DMS153 treated with DMSO at 0.1 percent for 48 hours (cell line): ENCODE results near the gene COL25A1.
"Not testable (repeated sequence)": the region's sequence is repeated elsewhere in the genome, so short reads cannot be mapped to it uniquely, and the experiment has no call there.

Source experiments
- DNase-seq: peaks from one replicate; lab custom pipeline; 2025; ENCODE audit not compliant: unreplicated experiment; lab: John Stamatoyannopoulos, UW

COL25A1 gene

DNA sequence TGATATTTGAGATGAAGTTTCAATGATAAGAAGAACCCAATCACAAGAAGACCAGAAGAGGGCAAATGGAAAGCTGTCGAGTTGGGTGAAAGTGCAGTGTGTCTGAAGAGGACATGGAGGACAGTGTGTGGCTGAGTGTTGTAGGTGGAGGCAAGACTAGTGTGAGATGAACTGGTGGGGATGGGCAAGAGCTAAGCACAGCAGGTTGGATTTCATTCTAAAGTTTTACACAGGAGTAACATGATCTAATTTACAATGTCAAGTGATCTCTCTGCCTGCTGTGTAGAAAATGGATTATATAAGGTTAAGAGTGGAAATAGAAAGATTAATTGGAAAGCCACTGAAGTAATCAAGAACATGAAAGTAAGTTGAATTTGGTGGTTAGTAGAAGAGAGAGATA, 331.0 kb downstream of the COL25A1 start:
- DNase-seq: no peak

DNA sequence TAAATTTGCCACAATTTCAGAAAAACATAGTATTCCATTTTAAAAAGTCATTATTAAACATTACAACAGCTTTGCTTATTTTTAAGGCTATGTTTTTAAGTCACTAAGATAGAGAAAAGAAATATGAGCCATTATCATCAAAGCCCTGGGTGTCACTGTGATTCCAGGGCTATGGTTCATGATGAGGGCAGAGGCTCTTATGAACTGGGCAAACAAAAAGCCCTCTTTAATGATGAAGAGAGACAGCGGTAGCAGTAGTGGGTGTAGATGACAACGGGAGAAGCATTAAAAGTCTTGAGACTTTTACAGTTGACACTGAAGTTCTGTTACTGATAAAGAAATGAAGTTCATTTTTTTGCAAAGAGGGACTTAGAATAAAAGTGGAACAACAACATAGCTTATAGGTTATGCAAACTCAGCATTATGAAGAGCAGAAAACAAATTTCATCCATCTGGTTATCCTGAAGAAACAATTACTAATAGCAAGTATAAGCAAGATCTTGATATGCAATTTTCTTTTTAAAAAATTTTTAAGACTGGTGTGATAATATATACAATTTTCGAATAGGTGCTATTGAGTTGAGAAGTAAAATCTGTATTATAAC, 336.9 kb downstream of the COL25A1 start:
- DNase-seq: no peak

DNA sequence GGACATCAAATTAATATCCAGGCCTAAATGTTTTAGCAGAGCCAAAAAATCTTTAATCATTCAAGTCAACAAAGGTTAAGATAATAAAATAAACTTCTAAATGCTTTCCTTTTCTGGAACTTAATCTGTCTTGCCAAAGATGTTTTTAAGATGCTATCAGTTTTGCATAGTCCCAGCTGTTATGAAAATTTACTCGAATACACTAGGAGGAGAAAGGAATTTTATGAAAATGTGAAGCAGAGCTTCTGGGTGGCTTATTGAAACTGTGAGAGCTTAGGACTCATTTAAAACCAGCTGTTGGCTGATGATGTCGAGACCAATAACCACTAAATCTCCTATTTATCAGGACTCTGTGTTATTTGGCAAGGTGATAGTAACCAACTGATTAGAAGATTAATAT, 337.4 kb downstream of the COL25A1 start:
- no peak for DNase-seq

DNA sequence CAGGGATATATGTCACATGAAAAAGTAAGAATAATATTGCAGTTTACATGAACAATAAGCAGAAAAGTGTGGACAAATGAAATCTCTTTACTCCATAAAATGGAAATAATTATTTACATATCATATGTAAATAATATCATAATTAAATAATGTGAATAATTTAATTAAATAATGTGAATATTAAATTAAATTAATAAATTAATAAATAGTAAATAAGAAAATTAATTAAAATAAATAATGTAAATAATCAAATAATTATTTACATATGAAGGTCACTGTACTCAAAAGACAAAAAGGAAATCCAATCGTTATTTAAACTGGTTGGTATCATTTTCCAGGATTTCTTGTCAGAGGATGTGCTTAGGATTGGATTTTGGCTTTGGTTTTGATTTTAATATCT, 338.5 kb downstream of the COL25A1 start:
- DNase-seq: no peak

DNA sequence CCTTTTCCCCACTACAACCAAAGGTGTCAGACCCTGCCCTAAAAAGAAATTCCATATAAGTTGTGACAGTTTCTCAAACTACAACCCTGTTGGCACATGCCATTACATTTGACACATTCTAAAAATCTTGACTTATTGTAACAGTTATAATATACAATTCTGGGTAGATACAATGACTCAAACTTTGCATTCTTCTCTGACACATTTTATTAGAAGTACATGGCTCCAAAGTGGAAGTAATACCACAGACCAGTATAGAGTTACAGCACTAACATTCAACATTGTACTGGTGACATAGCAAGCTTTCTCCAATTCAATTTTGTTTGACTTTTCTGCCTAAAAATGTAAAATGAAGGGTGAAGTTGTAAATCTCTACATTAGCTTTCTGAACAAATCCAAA, 343.0 kb downstream of the COL25A1 start:
- DNase-seq: no peak

DNA sequence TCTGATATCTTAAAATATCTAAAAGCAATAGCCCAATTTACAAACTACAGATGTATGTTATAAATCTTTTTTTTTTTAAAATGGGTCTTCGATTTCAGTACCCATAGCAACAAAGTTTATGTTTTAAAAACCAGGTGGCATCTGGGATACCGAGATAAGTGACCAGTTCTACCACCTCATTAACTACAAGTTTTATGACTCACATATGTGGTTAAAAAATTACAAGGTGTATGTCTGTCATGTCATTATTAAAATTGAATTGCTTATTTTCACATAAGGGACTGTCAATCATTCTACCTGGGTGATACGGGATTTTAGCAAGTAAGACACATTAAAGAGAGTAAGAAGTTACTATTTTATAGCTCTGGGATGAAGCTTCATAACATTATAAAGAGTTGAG, 347.6 kb downstream of the COL25A1 start:
- no peak for DNase-seq

DNA sequence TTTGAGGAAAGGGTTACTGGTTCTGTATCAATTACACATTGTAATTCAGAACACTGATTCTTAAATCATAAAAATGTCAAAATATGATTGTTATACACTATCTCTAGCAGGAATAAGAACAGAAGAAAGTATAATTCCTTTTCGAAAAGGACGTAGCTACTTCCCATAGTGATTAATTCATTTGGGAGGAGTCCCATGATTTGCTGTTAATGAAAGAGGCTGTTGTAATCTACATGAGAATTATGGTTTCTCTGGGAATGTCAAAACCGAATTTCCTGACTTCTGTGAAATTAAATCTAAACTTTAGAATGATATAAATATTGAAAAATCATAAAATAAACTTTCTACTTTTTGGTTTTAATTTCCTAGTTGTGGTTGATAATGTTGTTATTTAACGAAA, 348.5 kb downstream of the COL25A1 start:
- DNase-seq: no peak

DNA sequence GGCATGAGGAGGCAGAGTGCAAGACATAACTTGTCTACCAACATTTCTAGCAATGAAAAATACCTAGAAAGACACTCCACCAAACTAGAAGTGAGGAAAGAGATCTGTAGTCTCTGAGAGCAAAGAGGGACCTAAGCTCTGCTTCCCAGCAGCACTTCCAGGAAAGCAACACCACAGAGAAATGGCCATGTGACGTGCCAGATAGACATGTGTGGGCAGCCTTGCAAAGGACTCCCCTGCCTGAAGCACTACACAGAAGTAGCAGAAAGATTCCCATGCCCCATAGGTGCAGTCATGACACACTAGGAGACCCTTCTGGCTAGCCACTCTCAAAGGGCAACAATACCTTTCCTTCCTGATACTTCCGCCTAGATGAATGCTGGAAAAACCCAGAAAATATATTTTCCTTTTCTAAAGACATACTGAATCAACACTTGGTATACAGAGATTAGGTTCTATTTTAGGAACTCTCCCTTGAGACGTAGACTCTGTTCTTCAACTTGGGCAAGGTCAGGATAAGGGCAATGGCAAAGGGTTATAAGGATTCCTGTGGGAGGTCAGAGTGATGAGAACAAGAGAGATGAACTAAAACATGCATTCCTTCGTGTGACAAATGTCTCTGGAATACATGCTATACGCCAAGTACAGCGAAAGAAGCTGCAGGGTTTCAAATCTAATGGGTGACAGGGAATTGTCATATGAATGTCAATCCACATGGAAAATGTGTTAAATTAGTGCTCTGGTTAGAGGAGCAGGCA, 352.1 kb downstream of the COL25A1 start:
- DNase-seq: no peak

DNA sequence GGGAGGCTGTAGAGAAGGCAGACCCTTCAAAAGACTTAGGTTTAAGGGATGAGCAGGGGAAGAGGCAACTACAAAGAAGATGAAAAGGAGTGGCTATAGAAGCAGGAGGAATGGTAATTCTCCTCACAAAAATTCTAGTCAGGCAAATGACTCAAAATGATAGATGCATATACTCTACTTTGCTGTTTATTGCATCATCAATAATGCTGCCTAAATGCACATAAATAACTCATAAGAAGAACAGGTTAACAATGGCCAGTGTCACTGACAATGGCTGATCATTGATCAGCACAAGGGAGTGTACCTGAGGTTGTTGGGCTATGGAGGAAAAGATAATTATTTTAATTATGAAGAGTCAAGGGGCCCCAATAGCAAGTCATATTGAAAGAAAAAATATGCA, 354.9 kb downstream of the COL25A1 start:
- DNase-seq: no peak

DNA sequence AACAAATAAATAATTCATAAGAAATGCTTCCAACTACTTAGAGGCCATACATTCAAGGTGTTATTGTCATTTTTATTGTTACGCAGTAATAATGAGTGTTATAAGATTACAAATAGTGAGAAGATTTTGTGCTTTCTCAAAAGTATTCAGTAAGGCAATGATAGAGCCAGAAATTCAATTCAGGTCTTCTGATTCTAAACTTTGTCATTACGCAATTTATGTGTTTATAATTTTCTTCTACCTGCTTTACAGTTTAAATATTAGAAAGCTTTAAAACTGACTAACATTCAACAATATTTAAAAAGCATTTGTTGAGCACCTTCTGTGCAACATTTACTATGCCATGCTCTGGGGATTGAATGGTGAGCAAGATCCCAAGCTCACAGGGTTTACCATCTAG, 356.2 kb downstream of the COL25A1 start:
- no peak for DNase-seq

DNA sequence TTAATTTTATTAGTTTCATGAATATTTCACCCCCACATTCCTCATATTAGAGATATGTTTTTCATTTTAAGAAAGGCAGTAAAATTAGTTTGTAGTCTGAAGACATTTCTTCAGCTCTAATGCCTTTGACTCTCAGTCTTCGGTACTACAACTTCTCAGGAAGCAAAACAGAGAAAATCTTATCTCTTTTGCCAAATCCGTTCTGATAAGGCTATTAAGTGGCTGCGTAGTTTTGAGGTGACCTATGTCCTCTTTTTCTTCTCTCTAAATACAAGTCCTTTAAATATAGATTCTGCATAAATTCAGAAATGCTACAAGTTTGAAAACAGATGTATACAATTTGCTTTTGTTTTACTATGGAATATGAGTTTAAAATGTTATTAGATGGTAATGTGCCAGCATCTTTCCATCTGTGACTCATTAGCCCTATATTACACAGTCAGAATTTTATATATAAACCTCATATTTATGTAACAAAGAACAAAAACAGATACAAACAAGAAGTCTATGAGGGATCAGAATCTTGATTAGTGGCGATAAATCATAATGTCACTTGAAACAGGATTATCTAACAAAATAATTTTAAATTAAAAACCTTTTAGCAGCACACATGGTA, 358.4 kb downstream of the COL25A1 start:
- no peak for DNase-seq

DNA sequence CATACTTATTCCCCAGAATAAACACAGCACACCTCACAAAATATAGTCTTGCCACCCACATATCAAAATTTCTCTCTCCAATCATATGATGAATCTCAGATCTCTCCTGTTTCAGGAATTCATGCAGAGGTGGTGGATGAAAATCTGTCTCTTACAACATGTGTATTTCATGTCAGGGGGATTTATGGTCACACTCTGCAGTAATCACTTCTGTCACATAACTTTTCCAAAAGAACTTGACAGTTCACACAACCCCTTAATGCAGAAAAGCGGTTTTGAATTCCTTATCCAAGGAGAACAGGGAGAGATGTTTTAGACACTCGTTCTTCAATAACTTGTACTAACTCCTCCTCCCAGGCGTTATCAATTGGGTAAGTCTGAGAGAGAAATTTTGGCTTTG, 359.1 kb downstream of the COL25A1 start:
- no peak for DNase-seq

DNA sequence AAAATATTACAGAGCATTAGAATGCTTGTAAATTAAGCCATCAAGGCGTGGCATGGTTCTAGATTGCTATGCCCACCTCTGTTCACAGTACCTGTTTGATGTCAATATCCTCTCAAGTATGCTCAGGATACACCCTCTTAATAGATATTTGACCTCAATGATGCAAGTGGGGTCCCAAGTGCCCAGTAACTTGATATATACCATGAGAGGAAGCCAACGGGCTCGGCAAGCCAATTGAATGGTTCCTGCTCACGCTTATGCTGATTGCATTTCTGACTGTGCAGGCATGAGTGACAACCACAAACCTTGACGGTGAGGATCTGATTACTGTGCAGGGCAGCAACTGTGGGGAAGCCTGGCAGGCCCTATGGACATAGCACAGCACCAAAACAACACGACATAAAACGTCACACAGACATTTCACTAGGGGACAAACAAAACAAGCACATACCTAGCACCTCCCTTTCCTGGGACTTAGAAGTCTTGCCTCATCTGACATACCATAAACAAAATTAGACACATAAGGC, 360.5 kb downstream of the COL25A1 start:
- no peak for DNase-seq

DNA sequence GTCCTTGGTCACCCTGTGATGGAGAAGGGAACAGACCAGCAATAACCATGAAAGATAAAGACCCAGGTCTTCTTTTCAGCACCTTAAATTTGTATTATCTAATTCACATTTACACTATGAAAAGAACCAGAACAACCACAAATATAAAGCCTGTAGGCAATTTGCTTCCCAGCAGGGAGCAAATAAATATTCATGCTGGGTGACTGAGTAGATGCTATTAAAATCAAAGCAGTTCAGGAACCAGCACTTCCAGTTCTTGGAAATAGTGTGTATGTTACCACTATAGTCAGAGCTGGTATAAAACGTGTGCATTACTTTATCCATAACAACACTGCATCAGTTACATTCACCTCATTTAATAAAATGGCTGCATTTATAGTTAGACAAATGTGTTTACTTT, 361.8 kb downstream of the COL25A1 start:
- no peak for DNase-seq

DNA sequence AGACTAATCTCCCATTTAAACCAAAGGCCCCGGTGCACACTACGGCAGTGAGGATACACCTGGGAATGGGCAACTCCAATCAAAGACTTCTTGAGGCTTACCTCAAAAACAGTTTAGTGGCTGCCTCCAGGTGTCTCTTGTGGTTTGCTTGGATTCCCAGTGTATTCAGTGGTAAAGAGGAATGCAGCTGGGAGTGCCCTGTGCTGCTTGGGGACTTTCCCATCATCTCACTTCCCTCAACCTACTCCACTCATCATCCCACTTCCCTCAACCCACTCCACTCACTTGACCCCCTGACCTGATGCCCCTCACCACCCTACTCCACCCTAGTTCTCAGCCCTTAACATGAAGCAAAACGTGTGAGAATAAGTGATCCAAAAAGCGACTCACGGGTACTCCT, 362.3 kb downstream of the COL25A1 start:
- DNase-seq: no peak

DNA sequence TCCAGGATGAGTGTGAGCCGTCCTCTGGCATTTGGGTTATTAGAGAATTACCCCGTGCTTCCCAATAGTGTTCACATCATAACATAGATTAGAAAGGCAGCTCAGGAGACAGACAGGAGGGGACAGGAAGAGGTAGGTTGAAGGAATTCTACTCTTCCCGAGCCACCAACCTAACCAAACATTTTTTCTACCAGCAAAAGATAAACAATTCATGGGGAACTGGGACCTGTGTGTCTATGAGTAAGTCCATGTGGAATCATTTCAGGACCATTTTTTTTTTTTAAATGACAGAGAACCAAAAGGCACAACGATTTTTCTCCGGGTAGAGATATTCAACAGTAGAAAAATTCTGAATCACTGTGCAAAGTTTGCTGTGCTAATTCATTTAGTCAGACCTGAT, 365.4 kb downstream of the COL25A1 start:
- no peak for DNase-seq

DNA sequence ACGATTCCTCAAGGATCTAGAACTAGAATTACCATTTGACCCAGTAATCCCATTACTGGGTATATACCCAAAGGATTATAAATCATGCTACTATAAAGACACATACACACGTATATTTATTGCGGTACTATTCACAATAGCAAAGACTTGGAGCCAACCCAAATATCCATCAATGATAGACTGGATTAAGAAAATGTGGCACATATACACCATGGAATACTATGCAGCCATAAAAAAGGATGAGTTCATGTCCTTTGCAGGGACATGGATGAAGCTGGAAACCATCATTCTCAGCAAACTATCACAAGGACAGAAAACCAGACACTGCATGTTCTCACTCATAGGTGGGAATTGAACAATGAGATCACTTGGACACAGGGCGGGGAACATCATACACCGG, 368.5 kb downstream of the COL25A1 start:
- not testable (repeated sequence) for DNase-seq

DNA sequence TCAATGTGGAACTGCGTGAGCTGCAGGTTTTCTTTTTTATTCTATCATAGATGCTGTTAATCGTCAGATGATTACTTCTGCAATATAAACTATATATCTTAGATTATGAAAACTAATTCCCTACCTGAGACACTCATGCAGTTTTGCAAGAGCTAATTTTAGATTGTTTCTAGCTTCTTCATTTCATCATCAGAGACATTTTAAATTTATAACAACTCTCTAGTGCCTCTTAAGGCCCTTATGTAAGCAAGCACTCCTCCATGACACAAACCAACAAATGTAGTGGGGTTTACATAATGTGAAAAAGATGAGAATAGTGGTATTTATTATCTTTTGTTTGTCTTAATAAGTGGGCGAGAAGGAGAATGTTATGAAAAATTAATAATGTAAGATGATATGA, 369.4 kb downstream of the COL25A1 start:
- DNase-seq: no peak

DNA sequence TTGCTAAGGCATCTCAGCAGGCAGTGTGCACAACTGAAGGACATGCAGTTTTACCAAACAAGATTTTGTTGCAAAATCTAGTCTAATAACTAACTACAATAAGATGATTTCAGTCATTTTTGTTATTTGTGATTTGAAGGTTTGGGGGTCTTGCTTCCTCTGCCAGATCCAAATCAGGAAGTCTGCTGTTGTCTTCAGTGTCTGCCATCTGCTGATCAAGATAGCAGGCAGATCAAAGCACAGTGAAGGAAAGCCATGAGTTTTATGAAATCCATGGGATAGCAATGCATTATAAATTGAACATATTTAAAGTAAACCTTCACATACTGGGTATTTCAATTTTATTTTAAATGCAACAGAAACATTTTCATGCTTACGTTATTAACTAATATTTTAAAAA, 370.5 kb downstream of the COL25A1 start:
- no peak for DNase-seq

DNA sequence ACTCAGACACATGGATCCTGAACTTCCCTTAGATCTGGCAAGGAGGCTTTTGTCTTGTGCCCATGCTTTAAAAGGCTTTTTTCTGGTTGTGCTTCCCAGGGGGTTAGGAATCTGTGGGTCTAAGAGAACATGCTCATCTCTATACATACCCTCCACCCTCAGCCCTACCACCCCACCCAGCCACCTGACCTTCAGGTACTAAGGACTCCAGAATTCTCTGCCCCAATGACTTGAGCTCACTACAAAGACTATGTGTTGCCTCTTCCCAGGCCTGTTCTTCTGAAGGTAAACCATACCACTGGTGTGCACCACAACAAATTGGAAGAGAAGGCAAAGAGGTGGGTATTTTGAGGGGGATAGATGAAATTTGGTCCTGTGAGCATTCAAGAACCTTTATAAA, 372.3 kb downstream of the COL25A1 start:
- DNase-seq: no peak

DNA sequence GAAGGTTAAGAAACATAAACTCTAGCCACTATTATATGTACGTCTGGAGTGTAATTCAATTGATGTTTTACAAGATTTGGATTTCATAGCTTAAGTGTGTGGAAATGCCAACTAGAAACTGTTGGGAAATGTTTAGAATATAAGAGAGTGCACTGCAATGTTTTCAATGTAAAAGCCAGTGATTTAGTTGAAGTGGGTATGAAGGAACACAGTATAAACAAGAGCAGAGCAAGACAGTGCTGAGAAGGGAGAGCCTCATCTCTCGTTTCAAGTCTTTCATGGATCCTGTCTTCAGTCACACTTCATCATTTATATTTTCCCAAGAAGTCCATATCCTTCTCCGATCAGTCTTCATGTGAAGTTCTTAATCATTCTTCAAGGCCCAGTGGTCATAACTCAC, 375.7 kb downstream of the COL25A1 start:
- DNase-seq: no peak

DNA sequence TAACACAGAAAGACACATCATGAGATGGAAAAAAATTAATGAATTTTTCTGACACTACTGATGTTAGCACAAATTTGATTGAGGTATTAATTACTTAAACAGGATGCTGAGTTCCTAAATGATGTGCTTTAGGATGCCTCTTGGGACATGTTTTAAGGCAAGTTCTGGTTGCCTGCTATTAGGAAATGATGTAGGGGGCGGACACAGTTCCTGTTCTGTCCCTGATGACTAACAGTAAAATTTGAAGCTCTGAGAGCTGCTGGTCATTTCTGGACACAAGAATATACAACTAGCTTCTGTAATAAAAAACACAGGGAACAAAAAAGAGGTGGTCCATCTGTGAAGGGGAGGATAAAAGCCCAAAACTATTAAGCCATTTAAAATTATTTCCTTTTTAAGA, 376.4 kb downstream of the COL25A1 start:
- no peak for DNase-seq
